ENCODE data around the gene C9orf43.

DNA sequence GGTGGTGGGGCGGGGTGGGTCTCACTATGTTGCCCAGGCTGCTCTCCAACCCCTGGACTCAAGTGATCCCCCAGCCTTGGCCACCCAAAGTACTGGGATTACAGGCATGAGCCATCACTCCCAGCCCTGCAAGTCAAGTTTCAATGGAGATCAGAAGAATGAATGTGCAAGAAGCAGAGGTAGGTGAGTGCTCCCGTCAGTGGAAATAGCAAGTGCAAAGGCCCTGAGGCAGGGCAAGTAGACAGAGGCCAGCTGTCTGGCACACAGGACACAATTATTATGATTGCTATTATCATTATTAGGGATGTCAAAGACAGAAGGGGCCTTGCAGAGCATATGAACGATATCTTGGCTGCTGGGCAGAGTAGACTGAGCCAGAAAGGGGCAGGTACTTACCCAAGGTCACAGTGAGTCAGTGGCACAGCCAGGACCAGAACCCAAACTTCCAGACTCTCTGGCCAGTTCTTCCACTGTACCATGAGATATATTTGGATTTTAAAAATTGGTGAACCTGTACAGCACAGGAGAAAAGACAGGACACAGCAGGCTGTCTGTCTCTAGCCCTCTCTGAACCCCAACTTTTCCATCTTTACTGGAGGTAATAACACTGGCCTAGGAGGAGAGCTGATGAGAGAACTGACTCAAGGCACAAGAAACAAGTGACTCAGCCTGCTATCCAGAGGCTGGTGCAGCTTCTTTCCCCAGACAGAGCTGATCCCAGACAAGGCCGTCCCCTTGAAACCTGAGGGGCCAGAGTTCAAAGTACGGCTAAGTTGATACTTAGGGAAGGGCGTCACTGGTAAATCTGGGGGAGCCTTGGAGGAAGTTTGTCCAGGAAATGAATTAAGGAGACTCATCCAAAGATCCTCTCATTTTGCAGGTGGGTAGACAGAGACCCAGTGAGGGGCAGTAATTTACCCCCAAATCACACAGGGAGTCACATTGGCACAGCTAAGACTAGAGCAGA is 35.2 kb upstream of the C9orf43 start:
- TF ChIP-seq GATA3 (IDR thresholded peaks at IDR 0.05; ENCODE audit: low read depth, low read length): no peak
- no peak for TF ChIP-seq GATA2 (IDR thresholded peaks at IDR 0.05; ENCODE audit: low read depth, low read length)

Measured in SH-SY5Y (cell line).